ENCODE results near the gene PLA2G4A.

GRCh38 chr1:186845576-186846210 lies 16.9 kb downstream of the PLA2G4A start:
- TF ChIP-seq CTCF (conservative IDR thresholded peaks at IDR 0.05 in 1 of 2, IDR thresholded peaks at IDR 0.05 in 1 of 2; ENCODE audit: extremely low read depth in 1 of 2, insufficient read depth in 1 of 2, low read depth in 1 of 2, low read length in 2 of 2): no peak
- no peak for TF ChIP-seq EZH2 (IDR thresholded peaks at IDR 0.05; ENCODE audit: borderline replicate concordance, low read length)

Data from mammary epithelial cell (primary cell).